Measurements from ENCODE around the gene SRI.

SRI gene

DNA sequence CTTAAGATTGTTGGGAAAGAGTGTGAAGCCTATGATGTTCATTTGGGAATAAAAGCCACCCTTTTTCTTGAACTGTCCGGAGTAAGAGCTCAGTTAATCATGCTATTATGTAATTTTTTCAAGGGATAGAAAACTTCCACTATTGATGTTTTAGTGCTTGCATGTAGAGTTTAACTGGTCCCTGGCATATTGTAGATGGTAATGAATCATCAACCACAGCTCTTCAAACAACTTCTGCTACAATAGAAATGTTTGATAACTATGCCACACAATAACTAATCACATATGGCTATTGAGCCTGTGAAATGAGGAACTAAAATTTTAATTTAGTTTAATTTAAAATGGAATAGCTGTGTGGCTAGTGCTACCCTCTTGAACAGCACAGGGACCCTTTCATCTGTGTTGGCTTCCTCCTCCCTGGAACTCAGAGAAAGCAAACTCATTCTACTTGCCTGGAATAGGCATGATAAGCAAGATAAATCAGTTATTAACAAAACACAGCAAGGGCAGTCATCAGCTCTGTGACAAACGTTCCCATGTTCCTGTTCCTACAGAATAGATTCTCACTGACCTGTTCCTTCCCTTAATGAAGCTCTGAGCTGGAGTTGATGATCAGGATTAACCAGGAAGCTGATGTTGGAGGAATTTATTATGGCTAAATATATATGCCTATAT is 4.9 kb upstream of the SRI start:
- peak; percentile 35 for DNase-seq

DNA sequence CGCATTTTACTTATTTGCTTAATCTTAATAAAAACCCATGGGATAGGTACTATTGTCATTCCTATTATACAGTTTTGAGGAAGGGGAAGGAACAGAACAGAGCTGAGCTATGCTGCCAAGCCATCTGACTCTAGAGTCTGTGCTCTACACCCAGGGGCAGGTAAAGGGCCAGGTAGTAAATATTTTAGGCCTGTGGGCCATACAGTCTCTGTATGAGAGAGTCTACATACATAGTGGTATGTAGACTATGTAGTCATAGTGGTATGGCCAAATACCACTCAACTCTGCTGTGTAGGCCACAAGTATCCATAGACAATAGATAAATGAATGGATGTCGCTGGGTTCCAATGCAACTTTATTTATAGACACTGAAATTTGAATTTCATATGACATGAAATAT is 3.4 kb upstream of the SRI start:
- no peak for DNase-seq

DNA sequence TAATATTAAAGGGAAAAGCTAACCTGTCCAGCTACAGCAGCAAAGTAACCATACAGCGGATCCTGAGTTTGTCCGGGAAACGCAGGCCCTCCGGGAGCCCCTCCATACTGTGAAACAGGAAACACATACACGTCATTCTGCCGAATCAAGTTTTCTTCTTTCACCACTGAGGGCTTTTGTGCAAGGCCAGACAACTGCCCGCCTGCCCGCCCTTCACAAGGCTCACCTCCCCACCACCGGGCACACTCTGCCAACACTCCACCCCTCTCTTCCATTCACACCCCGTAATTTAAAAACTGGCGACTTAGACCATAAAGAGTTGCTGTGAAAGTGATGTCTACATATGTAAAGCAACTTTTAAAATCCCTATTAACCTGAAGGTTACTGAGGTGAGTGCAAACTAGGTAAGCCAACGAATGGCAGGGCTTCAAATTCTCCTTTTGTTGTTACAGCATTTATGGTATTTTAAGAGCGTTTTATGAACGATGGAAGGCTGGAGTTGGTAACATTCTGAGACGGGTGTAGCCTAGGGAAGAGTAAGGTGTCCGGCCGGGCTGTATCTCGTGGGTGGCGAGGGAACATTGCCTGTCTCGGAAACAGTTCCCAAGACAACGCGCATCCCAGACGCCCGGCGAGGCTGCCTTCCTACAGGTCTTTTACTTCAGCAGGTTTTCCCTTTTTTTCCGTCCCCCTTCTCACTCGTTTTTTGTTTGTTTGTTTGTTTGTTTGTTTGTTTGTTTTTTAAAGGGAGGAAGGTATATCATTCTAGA is 817 bp downstream of the SRI start:
- DNase-seq = peak; percentile 60

DNA sequence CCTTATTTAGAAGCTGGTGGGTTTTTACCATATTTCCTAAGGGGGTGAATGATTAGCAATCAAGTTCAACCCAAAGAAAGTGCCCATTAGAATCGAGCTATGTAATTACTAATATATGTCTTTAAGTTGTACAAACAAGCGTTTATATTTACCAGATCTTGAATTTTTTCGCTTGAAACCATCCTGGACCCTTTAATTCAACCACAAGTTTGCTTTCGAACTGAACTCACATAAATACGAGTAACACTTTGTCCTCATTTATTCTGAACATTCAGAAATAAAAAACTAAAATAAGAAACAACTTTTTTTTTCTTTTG is 1.5 kb downstream of the SRI start:
- DNase-seq = no peak

DNA sequence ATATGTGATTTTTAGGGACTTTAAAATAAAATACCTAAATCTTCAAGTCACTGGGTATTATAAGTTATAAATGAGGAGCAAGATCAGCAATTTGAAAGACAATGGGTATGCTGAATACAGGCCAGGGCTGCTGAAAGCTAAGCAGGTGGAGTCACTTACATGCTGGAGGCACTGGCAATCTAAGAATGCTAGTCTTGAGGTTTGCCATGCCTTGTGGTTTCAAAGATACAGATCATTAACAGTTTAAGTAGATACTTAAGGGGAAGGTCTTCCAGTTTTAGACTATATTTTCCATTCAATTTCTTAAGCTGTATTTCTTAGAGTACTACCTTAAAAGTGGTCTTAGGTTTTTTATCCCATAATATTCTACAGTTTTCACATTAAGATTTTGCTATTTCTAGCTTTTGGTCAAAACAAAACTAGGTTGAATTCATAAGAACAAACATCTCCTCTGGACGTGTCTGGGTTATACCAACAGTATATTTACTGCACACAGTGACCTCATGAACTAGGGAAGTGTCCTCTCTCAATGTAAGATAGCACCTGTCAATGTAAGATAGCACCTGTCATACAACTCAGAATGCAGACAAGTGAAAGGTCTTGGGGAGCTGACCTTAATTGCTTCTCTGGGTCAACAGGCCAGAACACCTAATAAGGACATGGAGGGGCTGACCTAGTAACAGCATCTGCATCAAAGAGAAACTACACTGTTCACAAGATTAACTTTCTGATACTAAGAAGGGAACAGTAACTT is 2.0 kb downstream of the SRI start:
- no peak for DNase-seq

DNA sequence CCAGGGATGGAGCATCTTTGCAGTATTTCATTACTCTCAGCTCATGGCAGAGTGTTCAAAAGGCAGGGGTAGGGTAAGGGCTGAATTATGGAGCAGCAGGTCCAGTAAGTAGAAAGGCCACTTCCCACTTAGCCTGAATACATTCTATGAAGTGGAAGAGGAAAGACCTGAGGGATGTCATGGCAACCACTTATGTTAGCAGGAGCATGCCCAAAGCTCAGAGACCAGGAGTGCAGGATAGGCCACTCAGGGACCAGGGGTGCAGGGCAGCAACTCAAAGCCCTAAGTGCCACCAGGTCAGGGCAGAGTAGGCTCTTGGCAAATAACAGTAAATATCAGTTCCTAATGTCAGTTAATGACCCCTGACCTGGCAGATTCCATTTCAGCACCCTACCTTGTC is 3.6 kb downstream of the SRI start:
- no peak for DNase-seq

DNA sequence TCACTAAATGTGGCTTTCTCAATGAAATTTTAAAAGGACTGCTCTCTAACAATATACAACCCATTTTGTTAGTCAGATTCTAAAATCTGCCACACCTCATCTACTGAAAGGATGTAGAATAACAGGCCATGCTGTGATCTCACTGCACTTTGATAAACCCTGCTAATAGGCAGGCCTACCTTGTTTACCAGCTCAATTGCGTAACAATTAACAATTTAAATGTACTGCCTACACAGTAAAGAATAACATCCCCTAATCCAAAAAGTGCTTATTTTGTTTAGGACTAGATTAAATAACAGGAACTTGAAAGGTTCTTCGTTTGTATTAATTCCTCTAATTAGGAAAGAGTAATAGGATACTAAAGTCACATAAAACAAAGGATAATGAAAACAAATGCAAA is 4.5 kb downstream of the SRI start:
- no peak for DNase-seq

DNA sequence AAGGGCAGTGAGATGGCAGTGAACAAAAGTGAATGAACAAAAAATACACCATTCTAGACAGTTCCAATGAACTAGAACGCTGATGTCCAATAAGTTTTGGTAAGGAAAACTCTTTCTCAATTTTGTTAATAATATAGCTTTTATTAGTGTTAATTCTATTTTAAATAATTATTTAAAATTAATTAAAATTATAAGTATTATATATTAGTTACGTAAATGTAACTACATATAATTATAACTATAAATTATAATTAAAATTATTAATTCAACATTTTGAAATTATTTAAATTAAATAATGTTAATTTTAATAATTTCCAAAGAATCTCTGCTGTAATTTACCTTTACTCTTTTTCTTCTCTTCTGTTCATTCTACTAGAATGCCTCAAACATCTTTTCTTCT is 5.4 kb downstream of the SRI start:
- no peak for DNase-seq

DNA sequence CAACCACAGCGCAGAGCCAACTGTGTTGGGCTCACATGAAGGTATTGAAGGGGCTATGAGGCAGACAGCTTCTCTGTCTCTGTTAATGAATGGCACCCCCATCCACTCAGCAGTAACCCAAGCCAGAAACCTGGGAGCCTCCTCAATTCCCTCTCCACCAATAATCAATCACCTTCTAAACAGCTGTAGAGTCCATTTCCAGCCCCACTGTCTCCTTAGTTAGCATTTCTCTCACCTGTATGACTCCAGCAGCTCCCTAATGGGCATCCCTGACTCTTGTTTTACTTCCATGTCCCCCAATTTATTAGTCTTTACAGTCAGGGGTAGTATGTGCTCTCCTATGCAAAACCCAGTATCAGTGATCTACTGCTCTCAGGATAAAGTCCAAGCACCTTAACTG is 6.9 kb downstream of the SRI start:
- no peak for DNase-seq

DNA sequence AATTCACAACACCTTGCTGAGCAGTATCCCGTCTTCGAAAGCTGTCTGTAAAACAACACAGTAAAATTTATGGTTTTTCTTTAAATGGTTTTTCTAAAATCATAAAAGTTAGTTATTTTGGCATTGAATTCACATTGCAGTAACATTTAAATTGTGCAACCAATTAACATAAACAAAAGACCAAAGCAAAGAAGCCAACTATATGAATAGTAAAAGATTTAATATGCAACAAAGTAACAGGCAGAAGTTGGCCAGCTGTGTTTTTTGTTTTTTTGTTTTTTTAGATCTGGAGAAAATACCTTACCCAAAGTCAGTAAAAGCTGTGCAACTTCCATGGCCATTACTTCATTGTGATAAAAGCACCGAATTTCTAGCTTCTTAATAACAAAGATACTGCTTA is 11.3 kb downstream of the SRI start:
- no peak for DNase-seq

DNA sequence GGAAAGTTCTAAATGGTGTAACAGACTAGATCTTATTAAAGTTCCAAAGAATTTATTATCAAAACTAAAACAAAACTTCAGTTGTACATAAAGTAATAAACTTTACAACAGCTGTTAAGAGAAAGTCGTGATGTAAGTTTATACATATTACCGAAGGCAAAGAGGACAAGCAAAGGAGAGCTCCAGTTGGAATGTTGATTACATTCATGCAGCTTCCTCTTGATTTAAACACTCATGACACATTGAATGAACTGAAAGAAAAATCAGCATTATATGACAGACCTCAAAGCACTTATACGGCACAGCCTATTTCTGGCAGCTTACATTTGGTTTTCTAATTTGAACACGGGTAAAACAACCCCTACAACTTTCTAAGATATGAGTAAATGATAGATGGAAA is 13.6 kb downstream of the SRI start:
- no peak for DNase-seq

DNA sequence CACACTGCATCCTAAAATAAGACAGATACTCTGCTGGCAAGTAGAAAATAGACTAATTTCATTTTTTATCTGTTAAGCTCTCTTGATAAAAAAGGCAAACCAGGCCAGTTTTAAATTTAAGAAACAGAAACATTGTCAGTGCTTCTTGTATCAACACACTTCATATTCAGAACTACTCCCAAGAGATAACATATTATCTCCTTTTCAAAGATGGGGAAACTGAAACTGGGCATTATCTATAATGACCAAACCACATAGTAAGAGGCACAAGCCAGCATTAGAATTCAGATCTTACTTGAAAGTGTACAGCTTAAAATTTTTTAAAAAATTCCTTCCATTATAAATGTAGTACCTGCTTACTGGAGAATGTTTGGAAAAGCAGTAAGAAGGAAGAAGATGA is 14.7 kb downstream of the SRI start:
- DNase-seq = no peak

DNA sequence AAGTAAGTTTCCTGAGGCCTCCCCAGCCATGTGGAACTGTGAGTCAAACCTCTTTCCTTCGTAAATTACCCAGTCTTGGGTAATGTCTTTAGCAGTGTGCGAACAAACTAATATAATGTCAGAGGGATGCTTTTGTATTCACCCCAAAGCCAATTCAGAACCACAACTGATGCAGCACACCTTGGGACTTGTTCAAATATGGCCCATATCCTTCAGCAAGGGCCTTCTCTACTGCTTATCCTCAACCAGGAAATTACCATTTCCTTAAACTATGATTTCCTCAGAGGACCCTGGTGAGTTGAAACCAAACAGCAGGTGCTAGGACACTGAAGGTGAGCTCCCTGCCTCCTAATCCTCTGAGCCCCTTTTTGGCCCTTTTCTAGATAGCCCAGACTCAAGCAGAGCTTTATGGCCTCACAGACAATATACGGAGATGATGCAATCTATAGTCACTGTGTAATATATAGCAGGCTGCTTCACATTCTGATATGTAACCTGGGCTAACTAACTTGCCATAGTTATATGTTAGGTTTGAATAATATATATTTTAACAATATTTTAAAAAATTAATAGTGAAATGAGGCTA is 15.2 kb downstream of the SRI start:
- no peak for DNase-seq

DNA sequence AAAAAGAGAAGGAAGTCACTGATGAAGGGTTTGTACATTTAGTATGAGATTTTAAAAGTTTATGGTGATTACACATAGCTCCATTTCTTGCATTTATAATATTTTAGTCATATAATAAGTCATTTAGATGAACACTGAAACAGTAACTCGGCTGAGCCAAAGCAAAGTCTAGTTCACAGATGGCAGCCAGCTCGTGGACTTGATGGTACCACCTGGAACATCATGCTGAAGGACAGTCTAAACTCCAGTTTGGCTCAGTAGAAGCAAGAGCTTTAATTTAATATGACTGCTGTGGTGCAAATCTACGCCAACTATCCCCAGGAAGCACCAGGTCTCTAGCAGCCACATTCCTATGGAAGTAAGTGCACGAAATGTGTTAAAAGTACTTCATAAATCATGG is 16.4 kb downstream of the SRI start:
- DNase-seq = no peak

DNA sequence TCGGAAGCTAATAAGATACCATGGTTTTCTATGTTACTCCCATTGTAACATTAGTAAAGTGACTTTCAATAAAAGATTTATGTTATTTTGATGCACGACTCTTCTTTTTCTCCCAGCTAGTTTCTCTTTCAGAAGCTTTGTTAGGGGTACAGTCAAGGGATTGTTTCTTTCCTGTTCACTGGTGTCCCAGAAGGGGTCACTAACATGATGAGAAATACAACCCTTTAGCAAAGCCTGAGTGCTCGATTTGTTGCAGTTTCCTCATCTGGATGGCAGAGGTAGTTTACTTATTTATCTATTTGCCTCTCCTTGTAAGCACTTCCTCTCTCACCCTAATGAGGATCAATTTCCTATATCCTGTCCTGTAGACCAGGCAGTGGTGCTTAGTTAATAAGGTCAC is 17.0 kb downstream of the SRI start:
- no peak for DNase-seq

DNA sequence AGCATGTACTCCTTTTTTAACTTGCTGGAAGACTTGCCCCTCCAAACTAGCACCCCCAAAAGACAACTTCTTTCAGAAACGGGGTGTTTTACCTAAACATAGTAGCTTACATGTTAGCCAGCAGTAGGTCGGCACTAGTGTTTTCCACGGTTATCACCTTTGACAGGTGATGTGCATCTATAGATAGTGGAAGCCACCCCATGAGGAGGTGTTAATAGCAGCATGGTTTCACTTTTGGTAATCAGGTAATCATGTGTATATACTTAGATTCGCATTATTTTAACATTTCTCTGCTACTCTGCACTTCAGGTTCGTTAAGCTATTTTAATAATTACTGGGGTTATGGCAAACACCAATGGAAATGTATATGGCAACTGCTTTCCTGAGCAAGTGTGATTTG is 17.6 kb downstream of the SRI start:
- DNase-seq = no peak

DNA sequence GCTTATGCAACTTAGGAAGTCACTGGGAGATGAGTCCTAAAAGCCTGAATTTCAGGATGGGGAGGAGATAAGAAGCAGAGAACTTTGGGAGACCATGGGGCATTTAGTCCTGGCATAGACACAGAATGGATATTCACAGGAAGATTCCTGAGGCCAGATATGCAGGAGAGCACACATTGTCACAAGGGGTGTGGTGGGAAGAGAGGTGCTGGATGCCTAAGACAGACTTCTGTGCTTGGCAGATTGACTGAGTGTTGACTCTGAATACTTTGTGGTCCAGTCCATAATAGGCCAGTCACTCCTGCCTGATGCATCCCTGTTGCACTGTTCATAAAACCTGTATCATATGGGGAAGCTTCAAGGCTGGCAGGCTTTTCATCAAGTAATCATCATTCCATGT is 18.5 kb downstream of the SRI start:
- no peak for DNase-seq

DNA sequence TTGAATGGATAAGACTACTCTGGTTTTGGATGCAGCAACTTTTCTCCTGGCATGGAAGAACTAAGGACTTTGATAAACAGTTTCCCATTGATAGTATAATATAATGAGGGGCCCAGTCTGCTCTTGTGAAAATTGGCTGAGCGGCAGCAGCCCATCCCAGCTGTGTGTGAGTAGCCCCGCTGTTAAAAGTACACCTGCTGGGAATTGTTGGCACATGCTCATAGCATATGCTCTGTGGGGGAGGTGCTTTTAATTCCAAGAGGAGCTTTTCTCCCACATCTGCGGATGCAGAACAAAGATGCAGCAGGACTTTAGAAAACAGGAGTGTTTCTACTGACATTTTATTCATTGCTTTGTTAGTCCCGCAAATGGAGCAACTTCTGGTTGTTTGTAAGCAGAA is 19.0 kb downstream of the SRI start:
- DNase-seq = no peak

DNA sequence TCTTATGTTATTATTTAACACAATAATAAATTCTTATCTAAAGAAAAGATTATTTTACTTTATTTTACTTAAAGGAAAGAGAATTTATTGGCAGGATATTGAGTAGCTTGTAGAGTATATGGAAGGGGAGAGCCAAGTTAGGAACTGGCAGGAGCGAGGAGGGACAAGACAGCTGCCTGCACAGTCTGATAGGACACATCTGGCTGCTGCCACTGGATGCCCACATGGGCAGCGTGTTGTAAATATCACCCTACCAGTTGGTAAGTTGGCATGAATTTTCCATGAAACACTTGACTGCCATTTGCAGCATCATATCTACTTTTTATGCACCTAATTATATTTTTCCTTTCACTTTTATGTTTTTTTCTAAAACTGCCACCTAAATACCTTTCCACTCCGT is 19.6 kb downstream of the SRI start:
- DNase-seq = no peak

DNA sequence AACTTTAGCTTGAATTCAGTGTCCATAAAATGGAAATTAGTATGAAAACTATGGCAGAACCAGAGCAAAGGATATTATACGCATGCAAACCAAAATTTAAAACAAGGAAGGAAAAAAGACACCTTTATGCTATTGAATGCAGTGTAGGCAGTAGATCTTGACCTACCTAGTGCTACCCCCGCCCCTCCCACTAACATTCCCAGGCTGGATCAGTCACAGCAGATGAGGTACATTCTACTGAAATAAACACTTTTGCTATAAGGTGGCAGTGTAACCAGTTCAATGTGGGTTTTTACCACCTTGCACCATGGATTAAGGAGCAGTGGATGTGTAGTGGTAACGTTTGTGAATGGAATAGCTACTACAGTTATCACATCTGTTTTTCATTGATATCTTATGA is 27.9 kb downstream of the SRI start:
- DNase-seq = no peak

DNA sequence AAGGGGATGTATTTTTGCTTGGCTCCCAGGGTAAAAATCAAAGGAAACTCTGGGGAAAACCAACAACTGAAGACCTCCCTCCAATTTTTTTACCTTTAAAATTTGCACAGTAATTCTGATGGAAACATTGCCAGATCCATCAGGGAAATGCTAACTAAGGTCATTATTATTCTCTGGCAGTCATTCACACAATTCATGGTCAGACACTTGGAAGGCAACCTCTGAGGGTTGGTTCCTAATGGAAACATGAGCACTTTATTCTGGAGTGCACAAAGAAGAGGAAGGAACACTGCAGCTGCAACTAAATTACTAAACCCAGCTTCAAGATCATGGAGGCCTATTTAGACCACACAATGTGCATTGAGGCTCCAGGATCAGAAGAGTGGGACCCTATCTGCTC is 34.2 kb downstream of the SRI start:
- no peak for DNase-seq

DNA sequence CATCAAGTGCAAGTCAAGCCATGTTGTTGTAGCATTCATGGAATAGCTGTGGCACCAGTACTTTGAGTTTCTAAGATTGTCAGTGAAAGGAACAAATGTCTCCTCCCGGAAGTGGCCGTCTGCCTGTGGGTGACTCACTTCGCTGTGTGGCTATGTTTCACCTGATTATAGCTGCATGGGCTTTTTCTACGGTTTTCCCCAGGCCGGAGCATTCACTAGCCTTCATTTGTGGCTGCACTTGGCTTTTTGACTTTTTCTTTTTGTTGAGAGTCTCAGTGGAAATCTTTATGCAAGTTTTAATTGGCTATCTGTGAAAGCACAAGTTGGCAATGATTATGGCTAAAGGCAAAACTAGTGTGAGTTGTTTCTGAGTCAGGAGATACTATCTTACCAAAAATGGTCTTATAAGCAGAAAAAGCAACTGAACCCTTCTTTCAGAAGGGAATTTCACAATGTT is 35.0 kb downstream of the SRI start:
- DNase-seq = peak; percentile 39

DNA sequence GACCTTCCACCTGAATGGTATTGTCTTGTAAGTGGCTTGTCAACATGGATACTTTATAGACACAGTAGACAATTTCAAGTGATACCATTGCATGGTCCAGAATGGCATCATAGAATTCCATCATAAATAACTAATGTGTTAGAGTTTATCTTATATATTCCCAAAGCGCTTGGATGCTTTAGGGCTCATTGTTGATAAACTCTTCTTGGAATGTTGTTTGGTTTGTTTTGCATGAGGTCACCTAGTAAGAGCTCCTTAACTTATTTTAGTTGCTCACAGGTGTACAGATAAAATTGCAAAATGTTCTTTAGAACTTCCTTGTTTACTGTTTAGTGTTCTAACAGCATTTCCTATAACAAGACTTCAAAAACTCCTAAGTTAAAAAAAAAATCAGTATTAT is 36.8 kb downstream of the SRI start:
- DNase-seq = no peak

DNA sequence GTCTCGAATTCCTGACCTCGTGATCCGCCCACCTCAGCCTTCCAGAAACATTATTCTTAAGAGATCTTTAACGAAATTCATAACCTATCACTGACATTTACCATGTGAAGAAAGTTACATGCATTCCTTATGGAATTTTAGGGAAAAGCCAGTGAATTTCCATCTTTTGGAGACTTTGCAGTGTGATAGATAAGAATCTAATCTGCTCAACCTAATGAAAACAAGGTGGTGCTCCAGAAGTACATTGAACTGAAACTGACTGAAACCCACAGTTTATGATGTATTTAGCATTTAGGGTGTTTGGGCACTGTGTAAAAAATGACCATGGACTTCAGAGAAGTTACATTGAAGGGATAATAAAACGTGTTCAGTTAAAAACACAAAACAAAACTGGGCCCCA is 43.6 kb downstream of the SRI start:
- no peak for DNase-seq
